GM21619 (cell line): ENCODE data around the gene DENND1B.

Experiments
- ATAC-seq: cut with Tn5 transposase; IDR thresholded peaks from one replicate; pipeline ENCODE4 v1.9.1; 2021; ENCODE audit not compliant: unreplicated experiment

DENND1B gene, protein sequence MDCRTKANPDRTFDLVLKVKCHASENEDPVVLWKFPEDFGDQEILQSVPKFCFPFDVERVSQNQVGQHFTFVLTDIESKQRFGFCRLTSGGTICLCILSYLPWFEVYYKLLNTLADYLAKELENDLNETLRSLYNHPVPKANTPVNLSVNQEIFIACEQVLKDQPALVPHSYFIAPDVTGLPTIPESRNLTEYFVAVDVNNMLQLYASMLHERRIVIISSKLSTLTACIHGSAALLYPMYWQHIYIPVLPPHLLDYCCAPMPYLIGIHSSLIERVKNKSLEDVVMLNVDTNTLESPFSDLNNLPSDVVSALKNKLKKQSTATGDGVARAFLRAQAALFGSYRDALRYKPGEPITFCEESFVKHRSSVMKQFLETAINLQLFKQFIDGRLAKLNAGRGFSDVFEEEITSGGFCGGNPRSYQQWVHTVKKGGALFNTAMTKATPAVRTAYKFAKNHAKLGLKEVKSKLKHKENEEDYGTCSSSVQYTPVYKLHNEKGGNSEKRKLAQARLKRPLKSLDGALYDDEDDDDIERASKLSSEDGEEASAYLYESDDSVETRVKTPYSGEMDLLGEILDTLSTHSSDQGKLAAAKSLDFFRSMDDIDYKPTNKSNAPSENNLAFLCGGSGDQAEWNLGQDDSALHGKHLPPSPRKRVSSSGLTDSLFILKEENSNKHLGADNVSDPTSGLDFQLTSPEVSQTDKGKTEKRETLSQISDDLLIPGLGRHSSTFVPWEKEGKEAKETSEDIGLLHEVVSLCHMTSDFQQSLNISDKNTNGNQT

DNA sequence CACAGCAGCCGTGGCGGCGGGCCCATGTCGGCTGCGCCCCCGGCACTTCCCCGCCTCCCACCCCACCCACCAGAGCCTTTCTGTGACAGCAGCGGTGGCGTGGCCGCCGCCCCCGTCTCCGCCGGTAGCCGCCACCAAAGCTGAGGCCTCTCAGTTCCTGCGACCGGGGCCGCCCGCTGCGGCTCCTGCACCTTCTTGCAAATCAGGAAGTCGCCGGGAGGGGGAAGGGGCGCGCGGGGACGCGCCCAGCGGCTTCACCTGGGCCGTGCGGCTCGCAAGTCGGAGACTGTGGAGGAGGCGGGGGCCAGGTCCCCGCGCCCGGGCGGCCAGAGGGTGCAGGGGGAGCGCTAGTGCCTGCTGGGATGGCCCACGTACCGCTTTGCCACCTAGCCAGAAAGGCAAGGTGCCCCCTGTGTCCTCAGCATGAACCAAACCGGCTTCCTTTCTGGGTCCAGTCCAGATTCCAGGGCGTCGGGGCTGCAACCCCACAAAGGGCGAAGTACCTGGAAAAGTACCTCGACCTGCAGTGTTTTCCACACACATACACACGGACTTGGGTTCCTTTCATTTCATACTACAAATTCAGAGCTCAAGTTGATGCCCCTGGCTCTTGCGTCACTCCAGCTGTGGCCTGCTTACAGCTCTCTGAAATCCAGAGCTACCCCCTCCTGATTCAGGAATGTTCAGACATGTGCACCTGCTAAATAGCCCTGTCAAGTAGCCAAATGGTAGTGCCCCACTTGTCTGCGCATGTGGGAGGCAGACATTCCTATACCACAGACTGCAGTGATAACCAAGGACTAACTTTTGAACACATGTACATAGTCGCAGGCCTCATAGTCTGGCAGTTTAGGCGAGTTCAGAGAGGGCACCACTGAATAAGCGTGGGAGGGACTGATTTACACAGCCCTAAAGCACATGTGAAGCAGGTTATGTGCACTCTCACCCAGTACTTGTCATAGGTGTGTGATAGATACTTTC is at the start of gene DENND1B:
Gene DENND1B (minus strand): TSS at position 199 of the 981 bp plus-strand sequence. CDS start 325 bp downstream, outside the sequence.
- peak; percentile 67 for ATAC-seq

DNA sequence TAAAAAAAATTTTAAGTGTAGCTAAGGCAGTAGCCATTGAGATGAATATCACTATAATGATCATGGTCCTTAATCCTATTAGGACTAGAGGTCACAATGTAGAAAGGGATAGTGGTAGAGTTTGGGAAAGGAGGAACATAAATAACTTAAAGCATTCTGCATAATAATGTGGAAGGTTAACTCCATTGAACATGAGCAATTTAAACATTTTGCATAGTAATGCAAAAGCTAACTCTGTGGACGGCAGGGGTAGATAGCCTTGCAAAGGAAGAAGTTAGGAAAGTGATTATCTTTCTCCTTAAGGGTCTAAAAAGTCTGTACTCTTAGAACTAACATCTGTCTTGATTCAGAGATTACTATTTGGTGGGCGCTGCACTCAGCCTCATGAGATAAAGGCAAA is 39.0 kb upstream of the DENND1B start:
- no peak for ATAC-seq

DNA sequence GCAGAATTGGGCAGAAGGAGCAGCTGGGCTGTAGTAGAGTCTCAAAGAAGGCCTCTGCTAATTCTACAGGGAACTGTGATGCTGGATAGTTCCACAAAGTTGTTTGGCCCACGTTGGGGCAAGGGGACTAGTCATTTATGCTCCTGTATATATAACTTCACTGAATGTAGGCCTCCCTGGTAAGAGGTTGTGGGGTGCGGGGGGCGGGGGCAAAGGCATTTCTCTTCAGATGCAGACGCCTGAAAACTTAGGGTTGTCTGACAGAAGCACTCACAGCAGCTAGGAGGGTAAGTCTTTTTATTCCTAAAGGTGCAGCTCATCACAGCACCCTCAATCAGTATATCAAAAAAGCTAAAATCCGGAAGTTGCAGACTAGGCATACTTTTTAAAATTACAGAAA is 38.5 kb upstream of the DENND1B start:
- no peak for ATAC-seq

DNA sequence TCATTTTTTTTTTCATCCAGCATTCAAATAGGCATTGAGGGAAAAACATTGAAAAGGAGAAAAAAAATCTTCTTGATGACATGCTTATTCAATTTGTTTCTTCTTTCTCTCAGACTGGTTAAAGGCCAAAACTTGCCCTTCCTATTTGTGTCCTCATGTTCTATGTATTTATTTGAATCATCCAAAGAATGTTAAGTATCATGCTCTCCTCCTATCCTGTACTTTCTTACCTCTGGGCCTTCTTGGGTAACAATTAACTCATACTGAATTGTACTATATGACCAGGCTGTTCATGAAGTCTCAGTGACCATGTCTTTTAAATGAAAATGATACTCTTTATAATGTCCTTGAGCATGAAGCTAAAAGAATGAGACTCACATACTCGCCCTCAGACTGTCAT is 36.5 kb upstream of the DENND1B start:
- ATAC-seq = no peak

DNA sequence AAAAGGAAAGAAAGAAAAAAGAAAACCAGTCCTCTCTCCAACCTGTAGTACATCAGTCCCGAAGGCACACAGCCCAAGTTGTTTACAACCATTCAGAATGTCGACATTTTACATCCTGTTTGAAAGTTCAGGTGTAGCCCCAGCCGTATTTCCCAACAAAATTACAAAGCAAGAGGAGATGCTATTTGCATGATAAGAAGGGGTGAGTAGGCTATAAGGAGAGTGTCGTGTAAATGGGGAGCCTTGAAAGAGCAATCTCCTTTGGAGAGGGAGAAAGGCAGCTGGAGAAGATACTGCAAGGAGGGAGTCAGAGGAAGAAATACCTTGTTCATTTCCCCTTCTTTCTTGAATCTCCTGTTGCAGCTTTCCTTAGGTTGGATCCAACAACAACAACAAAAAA is 35.5 kb upstream of the DENND1B start:
- ATAC-seq = no peak

DNA sequence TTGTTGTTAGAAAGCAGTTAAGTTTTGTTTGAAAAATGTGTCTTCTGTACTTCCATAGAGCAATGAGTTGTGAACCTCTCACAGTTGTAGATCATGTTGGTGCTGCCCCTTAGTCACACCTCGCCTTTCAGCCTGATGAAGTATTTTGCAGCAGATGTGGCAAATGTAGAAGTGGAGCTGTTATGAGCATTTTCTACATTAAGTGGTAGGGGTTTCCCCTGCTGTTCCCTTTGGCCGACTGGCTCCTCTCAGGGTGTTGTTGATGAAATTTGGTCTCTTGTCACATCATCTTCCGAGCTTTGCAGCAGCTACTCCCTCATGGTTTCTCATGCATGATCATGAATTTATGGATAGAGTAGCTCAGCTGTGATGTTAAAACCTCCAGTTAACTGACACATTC is 33.6 kb upstream of the DENND1B start:
- peak; percentile 61 for ATAC-seq

DNA sequence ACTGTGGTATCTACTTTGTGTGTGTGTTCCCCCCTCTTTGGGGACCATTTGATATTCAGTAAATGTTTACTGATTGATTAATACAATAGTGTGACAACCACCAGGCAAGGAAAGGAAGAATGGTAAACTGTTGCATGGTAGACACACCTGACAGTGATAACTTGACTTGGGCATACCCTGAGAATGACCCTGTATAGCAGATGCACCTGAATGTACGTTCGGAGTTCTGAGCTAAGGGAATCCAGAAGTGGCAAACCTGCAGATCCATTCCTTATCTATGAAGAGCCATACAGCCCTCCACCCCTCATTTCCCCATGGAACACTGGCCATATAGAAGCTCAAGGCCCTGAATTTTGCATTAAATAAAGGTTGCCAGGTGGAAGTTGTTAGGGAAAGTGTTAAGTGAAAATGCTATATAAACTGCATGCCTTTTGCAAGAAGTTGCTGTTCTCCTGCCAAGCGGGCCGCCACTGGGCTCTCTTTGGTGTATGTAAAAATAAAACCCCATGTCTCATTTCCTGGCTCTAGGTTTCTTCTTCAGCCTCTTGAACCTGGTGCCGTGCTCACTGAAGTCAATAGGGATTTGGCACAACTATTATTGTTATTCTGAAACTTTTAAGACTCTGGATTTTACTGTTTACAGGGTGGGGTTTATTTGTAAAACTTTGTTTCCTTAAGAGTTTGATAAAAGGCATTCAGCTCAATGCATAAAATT is 32.6 kb upstream of the DENND1B start:
- ATAC-seq = no peak

DNA sequence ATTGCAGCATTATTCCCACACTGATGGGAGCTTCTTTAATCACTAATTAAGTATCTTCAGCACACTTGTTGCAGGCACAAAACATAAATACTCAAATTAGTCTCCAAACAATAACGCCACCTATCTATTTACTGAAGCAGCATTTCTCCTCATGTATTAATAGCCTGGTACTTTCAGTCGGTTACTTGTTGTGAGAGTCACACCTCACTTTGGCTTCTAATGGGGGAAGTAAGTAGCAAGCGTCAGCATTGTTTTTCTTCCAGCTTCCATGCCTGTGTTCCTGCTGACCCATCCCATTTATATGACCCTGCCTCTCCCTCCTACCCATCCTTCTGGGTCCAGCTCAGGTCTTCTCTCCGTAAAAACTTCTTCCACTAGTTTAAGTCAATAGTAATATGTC is 31.9 kb upstream of the DENND1B start:
- ATAC-seq = peak; percentile 77

DNA sequence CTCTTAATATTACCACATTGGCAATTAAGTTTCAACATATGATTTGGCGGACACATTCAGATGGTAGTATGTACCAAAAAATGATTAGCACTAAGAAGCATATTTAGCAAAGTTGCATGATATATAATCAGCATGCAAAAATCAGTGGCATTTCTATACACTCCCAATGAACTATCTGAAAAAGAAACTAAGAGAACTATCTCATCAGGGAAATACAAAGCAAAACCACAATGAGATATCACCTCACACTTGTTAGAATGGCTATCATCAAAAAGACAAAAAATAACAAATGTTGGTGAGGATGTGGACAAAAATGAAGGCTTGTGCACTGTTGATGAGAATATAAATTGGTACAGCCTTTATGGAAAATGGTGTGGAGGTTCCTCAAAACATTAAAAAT is 31.4 kb upstream of the DENND1B start:
- no peak for ATAC-seq

DNA sequence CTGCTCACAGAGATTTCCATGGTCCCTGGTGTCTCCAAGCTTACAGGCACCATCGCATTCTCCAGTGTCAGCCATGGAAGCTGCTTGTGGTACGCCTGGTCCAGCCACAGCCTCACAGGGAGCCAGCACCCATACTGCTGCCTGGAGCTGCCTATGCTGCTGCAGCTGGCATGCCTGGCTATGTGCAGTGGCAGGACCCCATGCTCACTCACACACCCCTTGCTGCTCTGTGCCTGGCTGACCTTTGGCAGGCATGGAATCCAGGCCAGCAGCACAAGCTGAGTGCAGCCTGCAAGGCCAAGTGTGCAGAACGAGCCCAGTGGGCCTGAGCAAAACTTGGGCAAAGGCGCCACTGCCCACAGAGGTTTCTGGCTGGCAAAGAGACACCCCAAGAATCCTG is 26.4 kb upstream of the DENND1B start:
- ATAC-seq = no peak

DNA sequence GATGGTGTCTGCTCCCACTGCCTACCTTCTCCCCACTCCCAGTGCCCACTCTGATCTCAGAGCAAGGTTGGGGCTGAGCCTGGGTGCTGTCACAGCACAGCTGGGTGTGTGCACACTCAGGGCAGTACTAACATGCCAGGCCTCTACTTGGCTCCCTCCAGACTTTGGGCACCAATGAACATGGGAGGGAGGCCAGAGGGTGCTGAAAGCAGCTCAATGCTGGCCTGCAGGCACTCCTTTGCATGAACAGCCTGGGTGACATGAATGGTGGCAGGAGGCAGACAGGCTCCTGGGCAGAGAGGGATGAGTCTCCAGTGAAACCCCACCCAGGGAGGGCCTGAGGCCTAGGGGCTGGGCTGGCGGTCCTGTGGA is 25.8 kb upstream of the DENND1B start:
- ATAC-seq = no peak

DNA sequence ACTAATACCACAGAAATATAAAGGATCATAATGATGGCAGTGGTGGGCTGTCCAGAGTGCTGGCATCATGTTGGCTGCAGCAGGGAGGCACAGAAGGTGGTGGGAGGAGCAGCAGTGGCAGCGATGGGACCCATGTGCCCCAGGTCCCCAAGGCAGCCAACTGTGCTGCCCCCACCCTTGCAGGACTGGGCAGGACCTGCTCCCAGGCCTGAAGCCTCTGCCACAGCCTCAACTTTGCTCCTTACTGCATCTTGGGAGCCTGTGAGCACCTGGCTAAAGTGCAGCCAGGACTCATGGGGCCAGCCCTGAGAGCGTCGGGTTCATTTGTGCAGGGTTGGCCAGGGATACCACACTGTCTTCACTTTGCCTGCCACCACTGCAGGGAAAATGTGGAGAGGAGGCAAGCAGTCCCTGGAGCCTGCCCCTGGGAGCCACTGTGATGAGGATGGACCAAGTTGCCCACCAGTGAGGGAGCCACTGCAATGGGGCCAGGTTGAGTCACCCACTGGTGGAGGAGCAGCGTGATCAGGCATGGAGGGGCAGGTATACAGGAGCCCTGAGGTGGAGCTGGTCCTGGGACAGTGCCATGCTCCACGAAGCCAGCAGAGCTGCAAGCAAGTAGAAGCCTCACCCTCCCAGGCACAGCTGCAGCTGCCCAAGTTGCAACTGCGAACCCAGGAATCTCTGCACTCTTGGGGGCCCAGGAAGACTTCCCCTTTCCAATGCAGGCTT is 25.3 kb upstream of the DENND1B start:
- no peak for ATAC-seq

DNA sequence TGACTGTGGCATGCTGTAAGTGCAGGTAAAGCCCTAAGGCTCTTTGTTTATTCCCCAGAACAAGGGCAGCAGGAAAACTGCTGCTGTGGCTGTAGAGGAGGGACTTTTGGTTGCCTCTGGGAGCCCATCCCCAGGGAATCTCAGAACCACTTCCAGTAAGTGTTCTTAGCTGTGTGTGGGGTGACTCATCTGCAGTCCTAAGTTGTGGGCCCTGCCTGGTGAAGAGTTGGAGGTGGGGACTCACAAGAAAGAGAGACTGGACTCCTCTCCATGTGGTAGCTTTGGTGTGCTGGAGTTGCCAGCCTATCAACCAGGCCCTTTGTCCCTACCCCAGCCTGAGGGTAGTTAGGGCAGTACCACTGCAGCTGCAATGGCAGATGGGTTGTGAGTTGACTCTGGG is 24.0 kb upstream of the DENND1B start:
- ATAC-seq = no peak

DNA sequence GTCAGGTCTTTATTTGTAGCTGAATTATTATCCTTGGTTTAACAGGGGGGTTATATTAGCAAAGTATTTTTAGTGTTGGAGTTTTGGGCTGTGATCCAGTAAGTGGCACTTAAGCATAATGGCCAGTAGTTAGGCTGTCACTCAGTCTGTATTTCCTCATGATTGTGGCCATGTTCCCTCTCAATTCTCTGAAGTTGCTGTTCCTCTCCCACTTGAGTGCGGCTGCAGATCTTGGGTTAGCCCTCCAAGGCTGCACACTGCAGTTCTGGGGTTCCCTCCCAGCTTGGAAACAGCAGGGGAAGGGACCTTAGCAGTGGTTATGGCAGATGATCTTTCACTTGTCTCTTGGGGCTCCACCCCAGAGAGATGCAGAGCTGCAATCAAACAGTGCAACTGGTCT is 23.2 kb upstream of the DENND1B start:
- ATAC-seq = no peak

DNA sequence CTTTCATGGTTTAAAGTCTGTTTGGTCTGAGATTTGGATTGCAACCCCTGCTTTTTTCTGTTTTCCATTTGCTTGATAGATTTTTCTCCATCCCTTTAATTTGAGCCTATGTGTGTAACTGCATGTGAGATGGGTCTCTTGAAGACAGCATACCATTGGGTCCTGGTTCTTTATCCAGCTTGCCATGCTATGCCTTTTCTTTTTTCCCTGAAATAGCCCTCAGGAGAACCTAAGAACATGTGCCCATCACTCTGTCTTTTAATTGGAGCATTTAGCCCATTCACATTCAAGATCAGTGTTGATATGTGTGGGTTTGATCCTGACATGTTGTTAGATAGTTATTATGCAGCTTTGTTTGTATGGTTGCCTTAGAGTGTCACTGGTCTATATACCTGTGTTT is 21.7 kb upstream of the DENND1B start:
- no peak for ATAC-seq

DNA sequence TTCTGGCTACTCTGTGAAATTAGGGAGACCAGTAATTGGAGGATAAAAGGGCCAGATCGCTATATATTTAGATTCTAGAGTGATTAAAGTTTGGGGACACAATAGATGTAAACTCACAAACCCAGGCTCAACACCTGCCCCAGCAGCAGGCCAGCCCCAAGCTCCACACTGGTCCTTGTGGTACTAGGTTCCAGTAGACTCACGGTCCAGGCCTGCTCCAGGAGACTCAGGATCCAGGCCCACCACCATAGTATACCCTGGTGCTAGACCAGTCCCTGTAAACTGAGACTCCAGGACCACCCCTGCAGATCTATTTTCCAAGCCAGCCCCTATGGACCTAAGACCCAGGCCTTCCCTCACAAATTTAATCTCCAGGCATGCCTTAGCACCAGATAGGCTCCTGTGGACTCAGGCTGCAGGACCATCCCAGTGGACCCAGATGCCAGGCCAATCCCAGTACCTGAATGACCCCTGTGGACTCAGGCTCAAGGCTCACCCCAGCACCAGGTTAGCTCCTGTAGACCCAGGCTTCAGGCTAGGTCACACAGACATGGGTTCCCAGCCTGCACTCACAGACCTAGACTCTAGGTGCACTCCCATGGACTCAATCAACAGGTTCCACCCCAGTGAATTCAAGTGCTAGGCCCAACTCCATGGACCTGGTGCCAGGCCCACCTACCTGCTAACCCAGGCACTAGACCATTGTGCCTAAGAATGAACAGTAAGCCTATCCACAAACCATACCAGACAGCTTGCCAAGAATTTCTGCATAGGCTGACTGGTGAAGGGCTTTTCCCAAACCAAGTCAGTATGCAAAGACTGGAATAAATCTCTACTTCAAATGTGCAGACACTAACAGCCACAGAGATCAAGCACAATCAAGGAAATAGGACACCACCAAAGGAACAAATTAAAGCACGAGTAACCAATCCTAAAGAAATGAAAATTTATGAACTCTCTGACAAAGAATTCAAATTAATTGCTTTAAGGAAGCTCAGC is 13.8 kb upstream of the DENND1B start:
- no peak for ATAC-seq

DNA sequence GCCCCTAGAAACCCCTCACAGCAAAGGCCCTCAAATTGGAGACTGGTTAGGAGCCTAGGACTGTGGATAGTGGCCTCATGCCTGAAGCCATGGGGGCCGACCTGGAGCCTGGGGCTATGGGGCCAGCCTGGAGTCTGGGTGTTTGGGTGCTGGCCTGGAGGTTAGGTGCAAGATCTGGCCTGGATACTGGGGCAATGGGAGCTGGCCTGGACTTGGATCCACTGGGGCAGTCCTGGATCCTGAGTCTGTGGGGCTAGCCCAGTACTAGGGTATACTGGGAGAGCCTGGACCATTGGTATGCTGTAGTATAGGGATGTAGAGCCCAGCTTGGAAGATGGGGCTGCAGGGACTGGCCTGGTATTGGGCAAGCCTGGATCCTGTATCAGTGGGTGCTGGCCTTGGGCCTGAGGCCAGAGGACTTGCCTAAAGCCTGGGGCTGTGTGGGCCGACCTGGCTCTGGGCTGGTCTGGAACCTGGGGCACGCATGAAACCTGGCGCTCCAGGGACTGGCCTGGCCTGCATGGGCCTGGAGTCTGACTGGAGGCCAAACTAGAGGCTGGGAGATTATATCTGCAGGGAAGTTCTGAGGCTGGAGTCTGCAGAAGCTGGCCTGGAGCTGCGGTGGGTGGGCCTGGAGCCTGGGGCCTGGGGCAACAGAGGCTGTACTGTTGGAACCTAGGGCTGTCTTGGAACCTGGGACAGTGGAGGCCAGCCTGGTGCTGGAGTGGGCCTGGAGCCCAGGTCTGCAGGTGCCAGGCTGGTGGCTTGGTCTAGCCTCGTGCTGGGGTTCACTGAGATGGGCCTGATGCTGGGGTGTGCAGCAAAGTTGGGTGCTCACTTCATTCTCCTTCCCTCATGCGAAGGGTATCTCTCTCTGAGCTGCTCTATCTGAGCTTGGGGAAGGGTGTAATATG is 12.6 kb upstream of the DENND1B start:
- no peak for ATAC-seq

DNA sequence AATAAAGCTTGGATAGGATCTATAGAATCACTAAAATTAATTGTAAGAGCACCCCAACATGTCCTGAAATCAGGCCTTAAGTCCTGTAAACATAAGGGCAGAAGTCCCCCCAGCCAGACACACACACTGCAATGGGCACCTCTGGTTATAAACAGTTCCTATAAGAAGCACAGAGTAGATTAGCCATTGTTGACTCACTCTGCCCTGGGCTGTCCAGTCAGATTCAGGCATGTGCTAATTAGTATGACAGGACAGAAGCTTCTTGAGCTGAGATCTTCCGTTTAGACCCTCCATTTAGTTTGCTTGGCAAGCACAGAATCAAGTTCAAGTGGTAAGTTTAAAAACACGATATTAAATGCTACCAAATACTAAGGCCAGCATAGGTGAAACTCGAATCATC is 11.8 kb upstream of the DENND1B start:
- ATAC-seq = no peak
